ENCODE data around the gene MSH3. TPM values are rescaled to one million over a fixed set of nuclear protein-coding genes. Genes with fewer than 3 reads are reported as not detected.
A peak's percentile ranks its signal among the peaks of the same experiment; 100 is the strongest.
"Not testable (repeated sequence)": the region's sequence is repeated elsewhere in the genome, so short reads cannot be mapped to it uniquely, and the experiment has no call there.

MSH3 gene
- total and polyA plus RNA-seq, 8 donors = 2.3 to 25.5 (median 9.9) TPM

DNA sequence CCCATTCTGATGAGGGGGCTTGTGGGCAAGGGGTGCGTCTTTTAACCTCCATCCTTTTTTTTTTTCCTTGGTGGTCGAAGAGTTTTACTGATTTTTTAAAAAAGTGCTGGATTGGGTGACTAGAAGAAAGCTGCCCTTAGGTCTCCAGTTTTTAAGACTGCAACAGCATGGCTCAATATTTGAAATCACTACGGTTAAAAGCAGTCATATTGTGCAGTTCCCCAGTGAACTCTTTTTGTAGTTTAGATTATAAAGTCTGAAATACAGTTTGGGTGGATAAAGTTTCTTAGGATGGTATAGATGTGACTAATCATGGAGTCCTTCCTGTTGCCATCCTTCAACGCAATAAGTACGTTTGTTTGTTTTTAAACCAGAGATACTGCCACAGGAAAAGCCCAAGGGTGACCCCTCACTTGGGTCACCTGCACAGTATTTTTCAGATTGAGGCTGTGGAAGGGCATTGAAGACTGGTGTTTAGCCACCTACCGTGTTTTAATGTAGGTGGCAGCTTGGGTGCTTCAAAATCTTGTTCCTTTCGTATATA, 851 bp downstream of the MSH3 start:
- Histone ChIP-seq H3K4me3 (peak overlapping the region; percentile 79 to 93 (median 82)), H3K27me3 (no peaks in the 10 kb centered on the region), H3K36me3 (peaks cover 4 to 41% (median 38%) of the 10 kb centered on the region in 4 donors), H3K9me3 (no peaks in the 10 kb centered on the region), H3K4me1 (peaks cover 11 to 28% (median 18%) of the 10 kb centered on the region in 4 donors), H3K27ac (peak overlapping the region in 4 of 5 donors; percentile 91 to 100 (median 96))
- intact Hi-C loops (cut with DNase I; ENCODE audit: low total_unique reads) = no loop called here
- 16 to 22% (median 18%) methylated on average over 7 of the region's 7 CpGs for WGBS, 5 donors
- peak in 1 of 2 donors; percentile 8 for DNase-seq
- TF ChIP-seq POLR2AphosphoS5 (IDR thresholded peaks at IDR 0.05) (no peak), EP300 (IDR thresholded peaks at IDR 0.05) (no peak), POLR2A (IDR thresholded peaks at IDR 0.05) (no peak)
- TF ChIP-seq, protein P1, sequence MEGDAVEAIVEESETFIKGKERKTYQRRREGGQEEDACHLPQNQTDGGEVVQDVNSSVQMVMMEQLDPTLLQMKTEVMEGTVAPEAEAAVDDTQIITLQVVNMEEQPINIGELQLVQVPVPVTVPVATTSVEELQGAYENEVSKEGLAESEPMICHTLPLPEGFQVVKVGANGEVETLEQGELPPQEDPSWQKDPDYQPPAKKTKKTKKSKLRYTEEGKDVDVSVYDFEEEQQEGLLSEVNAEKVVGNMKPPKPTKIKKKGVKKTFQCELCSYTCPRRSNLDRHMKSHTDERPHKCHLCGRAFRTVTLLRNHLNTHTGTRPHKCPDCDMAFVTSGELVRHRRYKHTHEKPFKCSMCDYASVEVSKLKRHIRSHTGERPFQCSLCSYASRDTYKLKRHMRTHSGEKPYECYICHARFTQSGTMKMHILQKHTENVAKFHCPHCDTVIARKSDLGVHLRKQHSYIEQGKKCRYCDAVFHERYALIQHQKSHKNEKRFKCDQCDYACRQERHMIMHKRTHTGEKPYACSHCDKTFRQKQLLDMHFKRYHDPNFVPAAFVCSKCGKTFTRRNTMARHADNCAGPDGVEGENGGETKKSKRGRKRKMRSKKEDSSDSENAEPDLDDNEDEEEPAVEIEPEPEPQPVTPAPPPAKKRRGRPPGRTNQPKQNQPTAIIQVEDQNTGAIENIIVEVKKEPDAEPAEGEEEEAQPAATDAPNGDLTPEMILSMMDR (IDR thresholded peaks at IDR 0.05) = no peak

DNA sequence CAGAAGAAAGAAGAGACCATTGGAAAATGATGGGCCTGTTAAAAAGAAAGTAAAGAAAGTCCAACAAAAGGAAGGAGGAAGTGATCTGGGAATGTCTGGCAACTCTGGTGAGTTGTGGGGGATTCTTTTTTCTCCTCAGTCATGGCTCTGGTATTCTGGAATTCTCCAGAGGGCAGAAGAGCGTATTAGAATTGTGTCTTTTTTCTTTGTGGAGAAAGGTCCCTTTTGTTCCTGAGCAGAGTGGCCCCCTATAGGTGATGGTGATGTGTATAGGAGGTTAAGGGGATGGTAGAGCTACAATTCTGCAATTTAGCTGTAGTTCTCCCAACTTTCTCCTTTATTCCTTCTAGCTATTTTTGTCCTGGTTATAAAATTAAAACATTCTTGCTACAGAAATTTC, 2.0 kb downstream of the MSH3 start:
- 0 to 93% (median 58%) methylated on average over 1 of the region's 1 CpG for WGBS, 5 donors

DNA sequence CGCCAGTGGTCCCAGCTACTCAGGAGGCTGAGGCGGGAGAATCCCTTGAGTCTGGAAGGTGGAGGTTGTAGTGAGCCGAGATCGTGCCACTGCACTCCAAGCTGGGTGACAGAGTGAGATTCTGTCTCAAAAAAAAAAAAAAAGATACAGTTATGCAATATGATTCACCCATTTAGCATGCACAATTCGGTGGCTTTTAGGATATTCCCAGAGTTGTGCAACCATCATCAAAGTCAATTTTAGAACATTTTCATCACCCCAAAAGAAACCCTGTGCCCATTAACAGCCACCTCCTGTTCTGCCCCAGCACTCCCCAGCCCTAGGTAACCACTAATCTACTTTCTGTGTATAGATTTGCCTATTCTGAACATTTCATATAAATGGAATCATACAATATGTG, 4.7 kb downstream of the MSH3 start:
- no peaks in the 10 kb centered on the region for H3K9me3 ChIP-seq
- 91 to 92% (median 91%) methylated on average over 5 of the region's 5 CpGs for WGBS, 5 donors
- intact Hi-C loops (cut with DNase I; ENCODE audit: low total_unique reads) = no loop called here
- H3K4me1 ChIP-seq = peaks cover 7 to 21% (median 12%) of the 10 kb centered on the region in 4 donors
- H3K27me3 ChIP-seq = no peaks in the 10 kb centered on the region
- H3K36me3 ChIP-seq = peaks cover 4 to 74% (median 66%) of the 10 kb centered on the region in 4 donors
- no peak overlapping the region for H3K27ac ChIP-seq
- TF ChIP-seq, protein P1 (IDR thresholded peaks at IDR 0.05) = no peak
- TF ChIP-seq POLR2AphosphoS5 (IDR thresholded peaks at IDR 0.05) = no peak
- DNase-seq = no peak
- no peak overlapping the region for H3K4me3 ChIP-seq

More for the DNA sequence above, 2.0 kb downstream of the MSH3 start:
- TF ChIP-seq EP300 (IDR thresholded peaks at IDR 0.05) (no peak), POLR2A (IDR thresholded peaks at IDR 0.05) (no peak), POLR2AphosphoS5 (IDR thresholded peaks at IDR 0.05) (no peak)
- TF ChIP-seq, protein P1 (IDR thresholded peaks at IDR 0.05) = no peak
- Histone ChIP-seq H3K9me3 (no peaks in the 10 kb centered on the region), H3K27me3 (no peaks in the 10 kb centered on the region), H3K4me3 (no peak overlapping the region), H3K36me3 (peaks cover 4 to 52% (median 48%) of the 10 kb centered on the region in 4 donors), H3K4me1 (peaks cover 11 to 30% (median 18%) of the 10 kb centered on the region in 4 donors), H3K27ac (no peak overlapping the region)
- no peak for DNase-seq
- intact Hi-C loops (cut with DNase I; ENCODE audit: low total_unique reads) = no loop called here

DNA sequence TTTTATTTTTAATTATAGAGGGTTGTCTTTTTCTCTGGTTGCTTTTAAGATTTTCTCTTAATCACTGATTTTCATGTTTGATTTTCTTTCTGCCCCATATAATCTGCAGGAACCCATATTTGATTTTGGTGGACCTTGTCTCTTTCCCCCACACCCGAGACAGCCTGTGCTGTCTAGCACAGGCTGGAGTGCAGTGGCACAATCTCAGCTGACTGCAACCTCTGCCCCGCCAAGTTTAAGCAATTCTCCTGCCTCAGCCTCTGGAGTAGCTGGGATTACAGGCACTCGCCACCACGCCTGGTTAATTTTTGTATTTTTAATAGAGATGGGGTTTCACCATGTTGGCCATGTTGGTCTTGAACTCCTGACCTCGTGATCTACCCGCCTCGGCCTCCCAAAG, 6.2 kb downstream of the MSH3 start:
- WGBS, 5 donors = 82 to 98% (median 95%) methylated on average over 7 of the region's 7 CpGs
- DNase-seq, H3K9me3 ChIP-seq, H3K27ac ChIP-seq, H3K4me3 ChIP-seq, H3K27me3 ChIP-seq: not testable (repeated sequence)
- intact Hi-C loops (cut with DNase I; ENCODE audit: low total_unique reads) = loop anchor here (10.0 kb wide), 1 partner anchor 166 kb away; no protein-coding TSS in a partner anchor
- H3K36me3 ChIP-seq = peaks cover 4 to 88% (median 77%) of the 10 kb centered on the region in 4 donors
- peaks cover 1 to 13% (median 5%) of the 10 kb centered on the region in 4 donors for H3K4me1 ChIP-seq

DNA sequence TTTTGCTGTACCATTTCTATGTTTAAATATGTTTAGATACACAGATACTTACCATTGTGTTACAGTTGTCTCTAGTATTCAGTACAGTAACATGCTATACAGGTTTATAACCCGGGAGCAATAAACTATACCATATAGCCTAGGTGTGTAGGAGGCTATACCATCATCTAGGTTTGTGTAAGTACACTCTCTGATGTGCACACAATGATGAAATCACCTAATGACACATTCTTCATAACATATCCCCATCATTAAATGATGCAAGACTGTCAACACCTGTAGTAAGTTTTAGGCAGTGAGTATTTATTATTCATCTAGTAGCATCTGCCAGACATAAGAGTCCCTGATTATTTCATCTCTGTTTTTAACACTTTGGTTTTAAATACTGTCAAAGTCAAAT, 7.7 kb downstream of the MSH3 start:
- H3K36me3 ChIP-seq = peaks cover 4 to 94% (median 83%) of the 10 kb centered on the region in 4 donors

More for the DNA sequence above, 7.7 kb downstream of the MSH3 start:
- DNase-seq = no peak
- H3K4me1 ChIP-seq = peaks cover 0 to 6% (median 0%) of the 10 kb centered on the region in 4 donors
- H3K9me3 ChIP-seq = no peaks in the 10 kb centered on the region
- no peak overlapping the region for H3K4me3 ChIP-seq
- H3K27ac ChIP-seq = no peak overlapping the region
- TF ChIP-seq POLR2A (IDR thresholded peaks at IDR 0.05) = no peak
- no peak for TF ChIP-seq POLR2AphosphoS5 (IDR thresholded peaks at IDR 0.05)
- TF ChIP-seq, protein P1 (IDR thresholded peaks at IDR 0.05) = no peak
- no peak for TF ChIP-seq EP300 (IDR thresholded peaks at IDR 0.05)
- intact Hi-C loops (cut with DNase I; ENCODE audit: low total_unique reads) = loop anchor here (10.0 kb wide), 1 partner anchor 167 kb away; no protein-coding TSS in a partner anchor
- WGBS, 5 donors = 0 to 100% (median 93%) methylated on average over 1 of the region's 1 CpG
- H3K27me3 ChIP-seq = no peaks in the 10 kb centered on the region

Data from stomach (tissue), 9 donors.